Measurements from ENCODE around the gene CROCC. TPM values are rescaled to one million over a fixed set of nuclear protein-coding genes. Genes with fewer than 3 reads are reported as not detected.
A peak's percentile ranks its signal among the peaks of the same experiment; 100 is the strongest.
"Not testable (repeated sequence)": the region's sequence is repeated elsewhere in the genome, so short reads cannot be mapped to it uniquely, and the experiment has no call there.

Gene CROCC
- total RNA-seq, 1 donor from 2014 or later: 21.0 TPM

DNA sequence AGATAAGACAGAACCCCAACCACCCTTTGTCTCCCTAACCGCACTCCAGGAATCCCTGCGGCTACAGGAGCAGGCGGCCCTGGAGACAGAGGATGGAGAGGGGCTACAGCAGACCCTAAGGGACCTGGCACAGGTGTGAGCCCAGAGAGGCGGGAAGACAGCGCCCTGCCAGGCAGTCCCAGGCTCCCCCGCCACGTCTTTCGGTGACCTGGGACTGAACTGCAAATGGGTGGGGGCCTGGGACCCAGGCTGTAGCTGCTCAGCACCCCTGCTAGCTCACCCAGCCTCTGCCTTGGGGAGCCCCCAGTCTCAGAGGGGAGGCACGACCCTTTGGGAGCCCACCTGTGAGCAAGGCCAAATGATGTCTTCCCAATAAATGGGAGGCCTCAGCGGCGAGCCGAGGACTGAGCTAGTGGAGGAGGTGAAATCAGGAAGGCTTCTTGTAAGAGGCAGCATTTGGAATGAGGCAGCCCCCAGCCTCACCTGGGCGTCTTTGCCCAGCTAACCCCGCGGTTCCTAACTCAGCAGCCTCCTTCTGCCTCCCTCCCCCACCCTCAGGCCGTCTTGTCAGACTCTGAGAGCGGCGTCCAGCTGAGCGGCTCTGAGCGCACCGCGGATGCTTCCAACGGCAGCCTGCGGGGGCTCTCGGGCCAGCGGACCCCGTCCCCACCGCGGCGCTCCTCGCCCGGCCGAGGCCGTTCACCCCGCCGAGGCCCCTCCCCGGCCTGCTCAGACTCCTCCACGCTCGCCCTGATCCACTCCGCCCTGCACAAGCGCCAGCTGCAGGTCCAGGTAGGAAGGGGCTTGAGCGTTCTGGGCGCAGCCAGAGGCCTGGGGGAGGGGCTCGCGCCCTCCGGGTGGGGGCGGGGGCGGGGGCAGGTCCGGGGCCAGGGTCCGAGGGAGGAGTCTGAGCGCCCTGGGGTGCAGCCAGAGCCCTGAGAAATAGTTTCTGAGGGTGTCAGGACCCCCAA is 16.9 kb downstream of the CROCC start:
- ATAC-seq (peak; percentile 12 to 16), DNase-seq (no peak)
- Histone ChIP-seq H3K9me3 (no peaks in the 10 kb centered on the region), H3K4me3 (no peak overlapping the region), H3K36me3 (peaks cover 23% of the 10 kb centered on the region), H3K4me1 (no peaks in the 10 kb centered on the region), H3K27ac (no peak overlapping the region), H3K27me3 (ENCODE audit: low read depth) (no peaks in the 10 kb centered on the region)
- intact Hi-C loops (cut with DNase I): no loop called here
- TF ChIP-seq CTCF (IDR thresholded peaks at IDR 0.05): no peak

GRCh38 chr1:16939386-16940180 is 17.9 kb downstream of the CROCC start:
- DNase-seq; H3K27ac ChIP-seq; H3K4me1 ChIP-seq; intact Hi-C loops (cut with DNase I); H3K9me3 ChIP-seq; H3K4me3 ChIP-seq; H3K27me3 ChIP-seq (ENCODE audit: low read depth): not testable (repeated sequence)
- peaks cover 31% of the 10 kb centered on the region for H3K36me3 ChIP-seq
- peak; percentile 27 to 29 for ATAC-seq

- no peaks in the 10 kb centered on the region for H3K27me3 ChIP-seq (ENCODE audit: low read depth)
- intact Hi-C loops (cut with DNase I): no loop called here
- H3K4me3 ChIP-seq: no peak overlapping the region
- peaks cover 16% of the 10 kb centered on the region for H3K36me3 ChIP-seq
- no peak for DNase-seq
- ATAC-seq: no peak
- no peaks in the 10 kb centered on the region for H3K9me3 ChIP-seq
- TF ChIP-seq CTCF (IDR thresholded peaks at IDR 0.05): no peak
- H3K27ac ChIP-seq: no peak overlapping the region
- H3K4me1 ChIP-seq: no peaks in the 10 kb centered on the region
Measured at GRCh38 chr1:16944038-16944437, 22.3 kb downstream of the CROCC start.

DNA sequence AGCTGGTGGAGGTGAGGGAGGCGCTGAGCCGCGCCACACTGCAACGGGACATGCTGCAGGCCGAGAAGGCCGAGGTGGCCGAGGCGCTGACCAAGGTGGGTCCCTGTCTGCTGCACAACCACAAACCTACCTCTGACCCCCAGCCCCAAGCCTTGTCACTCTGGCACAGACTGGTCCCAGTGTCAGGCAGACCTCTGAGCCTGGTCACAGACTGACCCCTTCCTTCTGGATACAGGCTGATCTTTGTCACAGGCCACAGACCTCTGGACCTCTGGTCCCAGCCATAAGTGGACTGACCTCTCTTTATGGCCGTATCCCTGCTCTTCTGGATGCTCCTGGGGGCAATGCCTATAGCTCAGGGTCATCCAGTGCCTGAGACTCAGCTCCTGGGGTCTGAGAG is 23.8 kb downstream of the CROCC start:
- H3K36me3 ChIP-seq: peaks cover 15% of the 10 kb centered on the region
- H3K4me1 ChIP-seq; DNase-seq; H3K27me3 ChIP-seq (ENCODE audit: low read depth); H3K9me3 ChIP-seq; intact Hi-C loops (cut with DNase I); H3K27ac ChIP-seq; H3K4me3 ChIP-seq: not testable (repeated sequence)
- ATAC-seq: peak in 1 of 2 donors; percentile 11

- H3K36me3 ChIP-seq, DNase-seq: not testable (repeated sequence)
Measured at GRCh38 chr1:16946185-16946584, 24.5 kb downstream of the CROCC start.

DNA sequence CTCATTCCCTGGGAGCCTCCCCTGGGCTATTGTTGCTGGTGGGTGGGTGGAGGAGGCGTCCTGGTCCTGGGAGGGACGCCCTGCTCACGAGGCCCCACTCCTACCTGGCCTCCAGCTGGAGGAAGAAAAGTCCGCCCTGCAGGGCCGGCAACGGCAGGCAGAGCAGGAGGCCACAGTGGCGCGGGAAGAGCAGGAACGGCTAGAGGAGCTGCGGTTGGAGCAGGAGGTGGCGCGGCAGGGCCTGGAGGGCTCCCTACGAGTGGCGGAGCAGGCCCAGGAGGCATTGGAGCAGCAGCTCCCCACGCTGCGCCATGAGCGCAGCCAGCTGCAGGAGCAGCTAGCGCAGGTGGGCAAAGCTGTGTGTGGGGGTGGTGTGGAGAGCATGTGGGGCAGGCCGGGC is 24.9 kb downstream of the CROCC start:
- no peak for TF ChIP-seq CTCF (IDR thresholded peaks at IDR 0.05)
- peak in 1 of 2 donors; percentile 3 for ATAC-seq
- Histone ChIP-seq H3K36me3 (peaks cover 7% of the 10 kb centered on the region), H3K27ac (no peak overlapping the region), H3K9me3 (no peaks in the 10 kb centered on the region), H3K27me3 (ENCODE audit: low read depth) (no peaks in the 10 kb centered on the region), H3K4me3 (no peak overlapping the region), H3K4me1 (peaks cover 2% of the 10 kb centered on the region)
- no peak for DNase-seq
- intact Hi-C loops (cut with DNase I): no loop called here

More at GRCh38 chr1:16946185-16946584, 24.5 kb downstream of the CROCC start:
- H3K4me1 ChIP-seq; ATAC-seq; H3K4me3 ChIP-seq; H3K9me3 ChIP-seq; intact Hi-C loops (cut with DNase I); H3K27ac ChIP-seq; H3K27me3 ChIP-seq (ENCODE audit: low read depth): not testable (repeated sequence)

DNA sequence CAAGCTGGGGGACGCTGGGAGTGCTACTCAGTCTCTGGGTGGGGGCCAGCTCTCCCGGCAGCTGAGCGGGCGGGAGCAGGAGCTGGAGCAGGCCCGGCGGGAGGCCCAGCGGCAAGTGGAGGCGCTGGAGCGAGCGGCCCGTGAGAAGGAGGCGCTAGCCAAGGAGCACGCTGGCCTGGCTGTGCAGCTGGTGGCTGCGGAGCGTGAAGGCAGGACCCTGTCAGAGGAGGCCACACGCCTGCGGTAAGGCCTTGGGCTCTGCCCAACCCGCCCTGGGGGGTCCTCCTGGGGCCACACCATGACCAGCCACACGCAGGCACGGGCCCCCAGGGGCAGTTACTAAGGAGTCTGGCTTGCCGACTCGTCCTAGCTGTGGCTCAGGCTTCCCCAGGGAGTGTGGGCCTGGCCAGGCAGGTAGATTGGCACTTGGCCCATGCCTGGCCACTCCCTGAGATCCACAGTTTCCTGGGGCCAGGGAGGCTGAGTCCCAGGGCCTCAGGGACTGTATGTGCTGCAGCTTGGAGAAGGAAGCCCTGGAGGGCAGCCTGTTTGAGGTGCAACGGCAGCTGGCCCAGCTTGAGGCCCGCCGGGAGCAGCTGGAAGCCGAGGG is 26.7 kb downstream of the CROCC start:
- H3K4me3 ChIP-seq; H3K4me1 ChIP-seq; DNase-seq; H3K27ac ChIP-seq; H3K9me3 ChIP-seq; H3K27me3 ChIP-seq (ENCODE audit: low read depth); intact Hi-C loops (cut with DNase I); H3K36me3 ChIP-seq: not testable (repeated sequence)
- peak; percentile 29 to 61 for ATAC-seq

GRCh38 chr1:16949026-16949425 is 27.3 kb downstream of the CROCC start:
- H3K27ac ChIP-seq; H3K36me3 ChIP-seq; DNase-seq; intact Hi-C loops (cut with DNase I); H3K27me3 ChIP-seq (ENCODE audit: low read depth); H3K9me3 ChIP-seq; ATAC-seq; H3K4me3 ChIP-seq; H3K4me1 ChIP-seq: not testable (repeated sequence)

GRCh38 chr1:16952376-16952775 is 30.6 kb downstream of the CROCC start:
- H3K27me3 ChIP-seq (ENCODE audit: low read depth): not testable (repeated sequence)
- intact Hi-C loops (cut with DNase I): loop anchor here (10.0 kb wide), 1 partner anchor 92 kb away; no protein-coding TSS in a partner anchor

More at GRCh38 chr1:16952376-16952775, 30.6 kb downstream of the CROCC start:
- ATAC-seq, H3K27ac ChIP-seq, H3K9me3 ChIP-seq, DNase-seq, H3K36me3 ChIP-seq, H3K4me3 ChIP-seq, H3K4me1 ChIP-seq: not testable (repeated sequence)
